ENCODE results near the gene PRND.
A peak's percentile ranks its signal among the peaks of the same experiment; 100 is the strongest.
"Not testable (repeated sequence)": the region's sequence is repeated elsewhere in the genome, so short reads cannot be mapped to it uniquely, and the experiment has no call there.

Gene PRND

GRCh38 chr20:4708856-4709255 lies 12.9 kb upstream of the PRND start:
- DNase-seq (ENCODE audit: low read depth) = no peak

GRCh38 chr20:4709261-4710105 lies 12.2 kb upstream of the PRND start:
- DNase-seq (ENCODE audit: low read depth) = no peak

GRCh38 chr20:4710106-4710475 lies 11.6 kb upstream of the PRND start:
- no peak for DNase-seq (ENCODE audit: low read depth)

GRCh38 chr20:4711511-4711910 lies 10.2 kb upstream of the PRND start:
- no peak for DNase-seq (ENCODE audit: low read depth)

GRCh38 chr20:4713401-4713800 lies 8.3 kb upstream of the PRND start:
- DNase-seq (ENCODE audit: low read depth) = peak; percentile 38

GRCh38 chr20:4714818-4715217 lies 6.9 kb upstream of the PRND start:
- no peak for DNase-seq (ENCODE audit: low read depth)

GRCh38 chr20:4717816-4718570 lies 3.7 kb upstream of the PRND start:
- no peak for DNase-seq (ENCODE audit: low read depth)

GRCh38 chr20:4719190-4719589 lies 2.5 kb upstream of the PRND start:
- DNase-seq (ENCODE audit: low read depth) = no peak

- no peak for DNase-seq (ENCODE audit: low read depth)
Observed at GRCh38 chr20:4720041-4720976, 1.4 kb upstream of the PRND start.

- no peak for DNase-seq (ENCODE audit: low read depth)
Observed at GRCh38 chr20:4720977-4721349, 746 bp upstream of the PRND start.

GRCh38 chr20:4722571-4722970 lies 862 bp downstream of the PRND start:
- DNase-seq (ENCODE audit: low read depth) = no peak

- DNase-seq (ENCODE audit: low read depth) = no peak
Observed at GRCh38 chr20:4722993-4723392, 1.3 kb downstream of the PRND start.

GRCh38 chr20:4723553-4723952 lies 1.8 kb downstream of the PRND start:
- DNase-seq (ENCODE audit: low read depth) = not testable (repeated sequence)

GRCh38 chr20:4724459-4725262 lies 3.0 kb downstream of the PRND start:
- DNase-seq (ENCODE audit: low read depth) = no peak

- no peak for DNase-seq (ENCODE audit: low read depth)
Observed at GRCh38 chr20:4725263-4725550, 3.5 kb downstream of the PRND start.

GRCh38 chr20:4726710-4727397 lies 5.1 kb downstream of the PRND start:
- DNase-seq (ENCODE audit: low read depth) = no peak

- DNase-seq (ENCODE audit: low read depth) = no peak
Observed at GRCh38 chr20:4728120-4728760, 6.5 kb downstream of the PRND start.

GRCh38 chr20:4729265-4729664 lies 7.6 kb downstream of the PRND start:
- DNase-seq (ENCODE audit: low read depth) = no peak

- no peak for DNase-seq (ENCODE audit: low read depth)
Observed at GRCh38 chr20:4730780-4731179, 9.1 kb downstream of the PRND start.

GRCh38 chr20:4736875-4737274 lies 15.2 kb downstream of the PRND start:
- DNase-seq (ENCODE audit: low read depth) = no peak
